B cell (primary cell): ENCODE measurements around the gene C20orf173. TPM values are rescaled to one million over a fixed set of nuclear protein-coding genes. Genes with fewer than 3 reads are reported as not detected.

Experiments
- ATAC-seq: fragments of 200-7000 bp; cut with Tn5 transposase; one replicate; pipeline ENCODE4 v1.10.0; 2021; ENCODE audit warnings: low read depth, mild to moderate bottlenecking, moderate number of reproducible peaks, moderate library complexity
- CTCF ChIA-PET: fragments of 350-600 bp; sonication (Branson Sonifier 250); formaldehyde crosslinking; loops from one replicate; lab custom pipeline; 2021; ENCODE audit warnings: antibody characterized with exemption, inconsistent platforms; lab: Charles Lee
- POLR2A ChIA-PET: fragments of 350-600 bp; sonication (Branson Sonifier 250); formaldehyde crosslinking; loops from one replicate; lab custom pipeline; 2021; ENCODE audit warnings: antibody characterized with exemption; lab: Charles Lee
- DNase-seq: peaks from one replicate; pipeline ENCODE4 v3.0.0; 2013
- H2AFZ ChIP-seq: 2 replicates; pipeline ENCODE4 v1.6.1; 2012; ENCODE audit warnings: mild to moderate bottlenecking, low read depth, low read length; ENCODE audit not compliant: insufficient read depth, poor library complexity, severe bottlenecking
- H3K27ac ChIP-seq, 2 donors: 1 replicate in 1 of 2; 2 replicates in 1 of 2; pipeline ENCODE4 v1.5.1; 2012 to 2013; ENCODE audit warnings: low read length in 2 of 2, mild to moderate bottlenecking in 2 of 2, moderate library complexity in 1 of 2
- H3K27me3 ChIP-seq, 4 experiments: fragments of 200-600 bp in 1 of 4; sonication (generic) in 1 of 4; replicated peaks in 1 of 4; 1 replicate in 2 of 4; 2 replicates in 2 of 4; pipeline versions ENCODE4 v1.6.1 to v1.7.0; 2013 to 2016; ENCODE audit warnings: low read length in 3 of 4, mild to moderate bottlenecking in 2 of 4, mixed read lengths in 1 of 4, moderate library complexity in 1 of 4; ENCODE audit not compliant: insufficient read depth in 4 of 4, control insufficient read depth in 3 of 4; ENCODE audit errors: control extremely low read depth in 1 of 4
- H3K36me3 ChIP-seq, 2 experiments: replicated peaks in 1 of 2; 1 replicate in 1 of 2; 2 replicates in 1 of 2; pipeline versions ENCODE4 v1.6.1 to v1.7.1; 2013; ENCODE audit warnings: low read length in 1 of 2; ENCODE audit not compliant: insufficient read depth in 2 of 2, control insufficient read depth in 1 of 2; ENCODE audit errors: control extremely low read depth in 1 of 2, extremely low read depth in 1 of 2
- H3K4me1 ChIP-seq, 2 donors: fragments of 200-600 bp in 1 of 2; sonication (generic) in 1 of 2; 1 replicate in 1 of 2; 2 replicates in 1 of 2; pipeline versions ENCODE4 v1.5.1 to v1.6.1; 2013 to 2017; ENCODE audit warnings: low read length in 2 of 2; ENCODE audit not compliant: control insufficient read depth in 2 of 2, insufficient read depth in 2 of 2
- H3K4me2 ChIP-seq: replicated peaks from 2 replicates; pipeline ENCODE3; 2012; ENCODE audit warnings: mild to moderate bottlenecking, low read depth, low read length; ENCODE audit not compliant: poor library complexity, severe bottlenecking
- H3K4me3 ChIP-seq, 5 experiments: fragments of 200-600 bp in 1 of 5; sonication (generic) in 1 of 5; 1 replicate in 3 of 5; 2 replicates in 2 of 5; pipeline versions ENCODE4 v1.5.1 to v1.7.0; 2011 to 2016; ENCODE audit warnings: low read length in 4 of 5, mild to moderate bottlenecking in 4 of 5, low read depth in 2 of 5, control low read depth in 1 of 5, moderate library complexity in 1 of 5; ENCODE audit not compliant: insufficient read depth in 1 of 5; ENCODE audit errors: control extremely low read depth in 1 of 5, extremely low read depth in 1 of 5
- H3K79me2 ChIP-seq: fragments of 200-600 bp; sonication (generic); one replicate; pipeline ENCODE4 v1.6.0; 2016; ENCODE audit warnings: low read length; ENCODE audit not compliant: control insufficient read depth, insufficient read depth
- H3K9ac ChIP-seq: fragments of 200-600 bp; sonication (generic); 2 replicates; pipeline ENCODE4 v1.6.1; 2017; ENCODE audit warnings: mild to moderate bottlenecking, low read length, moderate library complexity
- H3K9me3 ChIP-seq, 3 donors: one replicate each; pipeline versions ENCODE4 v1.6.1 to v1.7.1; 2013; ENCODE audit warnings: low read length in 2 of 3; ENCODE audit not compliant: control insufficient read depth in 2 of 3, insufficient read depth in 1 of 3; ENCODE audit errors: control extremely low read depth in 1 of 3
- H4K20me1 ChIP-seq: 2 replicates; pipeline ENCODE4 v1.6.0; 2012; ENCODE audit warnings: mild to moderate bottlenecking, low read length; ENCODE audit not compliant: insufficient read depth, control insufficient read depth, poor library complexity, severe bottlenecking
- H3K27ac Mint-ChIP-seq: one replicate; pipeline ENCODE4 v1.8.0; 2021; ENCODE audit warnings: mixed read lengths
- H3K27me3 Mint-ChIP-seq: one replicate; pipeline ENCODE4 v1.8.0; 2021; ENCODE audit warnings: mixed read lengths
- H3K4me1 Mint-ChIP-seq: one replicate; pipeline ENCODE4 v1.8.0; 2021; ENCODE audit warnings: mixed read lengths
- H3K4me3 Mint-ChIP-seq: one replicate; pipeline ENCODE4 v1.8.0; 2021; ENCODE audit warnings: mixed read lengths
- H3K9me3 Mint-ChIP-seq: one replicate; pipeline ENCODE4 v1.8.0; 2022; ENCODE audit warnings: mixed read lengths; ENCODE audit not compliant: insufficient read depth
- CTCF ChIP-seq: fragments of 200-600 bp; IDR thresholded peaks from one replicate; pipeline ENCODE4 v1.8.0; 2022; ENCODE audit warnings: antibody characterized with exemption, mild to moderate bottlenecking
- EZH2 ChIP-seq: IDR thresholded peaks from 2 replicates; pipeline ENCODE4 v1.6.1; 2012; ENCODE audit warnings: borderline replicate concordance, low read depth, mild to moderate bottlenecking, moderate library complexity, low read length; ENCODE audit not compliant: insufficient read depth, poor library complexity, severe bottlenecking
- WGBS: methylation state at CpG from one replicate; pipeline ENCODE4 v1.1.5; 2013; ENCODE audit warnings: missing lambda C conversion rate; ENCODE audit not compliant: insufficient coverage; 5-methylcytosine and 5-hydroxymethylcytosine counted together
- intact Hi-C: fragments of 100-400 bp; cut with micrococcal nuclease; formaldehyde crosslinking; loops from one replicate; pipeline ENCODE4 v1.10.0; 2022
- polyA plus RNA-seq: library from polyadenylated mRNA; depleted of rRNA; stranded (reverse); fragments of >200 nt; gene quantifications from 2 replicates; pipeline ENCODE4 v1.2.3, GENCODE V29; 2012
- total RNA-seq, 2 donors: library from RNA; stranded (reverse); fragments of 120-200 nt in 1 of 2; gene quantifications; 1 replicate in 1 of 2; 2 replicates in 1 of 2; pipeline versions ENCODE4 v1.2.3 to v1.2.4, GENCODE V29; 2013 to 2022

The C20orf173 gene
- total and polyA plus RNA-seq, 2 donors (not counting 1 experiment from before 2014, with no cell fraction given), result not detected

DNA sequence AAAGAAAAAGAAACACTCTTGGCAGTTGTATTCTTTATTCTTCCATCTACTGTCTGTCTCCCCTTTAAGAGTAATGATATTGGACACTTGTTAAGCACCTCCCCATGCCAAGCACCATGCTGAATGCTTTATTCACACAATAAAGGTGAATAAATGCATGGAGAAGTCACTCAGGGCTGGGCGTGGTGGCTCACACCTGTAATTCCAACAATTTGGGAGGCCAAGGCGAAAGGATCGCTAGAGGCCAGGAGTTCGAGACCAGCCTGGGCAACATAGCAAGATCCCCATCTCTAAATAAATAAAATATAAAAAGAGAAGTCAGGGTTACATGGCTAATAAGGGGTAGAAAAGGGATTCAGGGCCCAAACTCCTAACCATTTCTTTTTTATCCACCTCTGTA is 42.0 kb downstream of the C20orf173 start:
- intact Hi-C loops, result no loop called here
- Histone ChIP-seq H3K4me2 (no peak overlapping the region), H3K27ac (no peak overlapping the region), H3K79me2 (peaks cover 91% of the 10 kb centered on the region), H2AFZ (no peak overlapping the region), H3K9me3 (peaks cover 0 to 2% (median 0%) of the 10 kb centered on the region in 3 donors), H3K4me1 (peaks cover 36 to 52% of the 10 kb centered on the region in 2 donors), H3K9ac (no peak overlapping the region), H3K4me3 (no peak overlapping the region), H3K36me3 (peaks cover 0 to 5% of the 10 kb centered on the region in 2 experiments), H3K27me3 (no peaks in the 10 kb centered on the region), H4K20me1 (peaks cover 18% of the 10 kb centered on the region)
- peaks cover 48% of the 10 kb centered on the region for H3K4me1 Mint-ChIP-seq
- TF ChIP-seq EZH2 (no peak), CTCF (no peak)
- H3K9me3 Mint-ChIP-seq, result peaks cover 2% of the 10 kb centered on the region
- H3K4me3 Mint-ChIP-seq, result no peak overlapping the region
- POLR2A ChIA-PET, result no interaction called here
- ATAC-seq (no peak), DNase-seq (no peak)
- CTCF ChIA-PET, result interaction anchor here (0.5 to 2.8 kb wide), 2 partner anchors 24 to 31 kb away, joined by 4 to 8 read pairs; no protein-coding TSS in a partner anchor
- H3K27me3 Mint-ChIP-seq, result no peaks in the 10 kb centered on the region
- WGBS, result no CpG with 5 or more reads among the region's 4 CpGs
- H3K27ac Mint-ChIP-seq, result no peak overlapping the region

GRCh38 chr20:35479798-35480197 is 49.7 kb downstream of the C20orf173 start:
- no peaks in the 10 kb centered on the region for H3K27me3 Mint-ChIP-seq
- no peaks in the 10 kb centered on the region for H3K27me3 ChIP-seq
- peaks cover 6% of the 10 kb centered on the region for H3K4me1 Mint-ChIP-seq
- CTCF ChIA-PET, result interaction anchor here (0.7 to 2.1 kb wide), 10 partner anchors 11 to 405 kb away, joined by 3 to 9 read pairs (median 6); no protein-coding TSS in a partner anchor
- no peak overlapping the region for H2AFZ ChIP-seq
- H3K4me2 ChIP-seq, result no peak overlapping the region
- WGBS, result 100% methylated on average over 4 of the region's 5 CpGs
- no peak for TF ChIP-seq EZH2
- H4K20me1 ChIP-seq, result peaks cover 18% of the 10 kb centered on the region
- POLR2A ChIA-PET, result no interaction called here
- no peak overlapping the region for H3K9ac ChIP-seq
- H3K27ac ChIP-seq, result peak overlapping the region in 1 of 2 donors; percentile 18
- DNase-seq (no peak), ATAC-seq (no peak)
- peaks cover 0 to 43% of the 10 kb centered on the region in 2 experiments for H3K36me3 ChIP-seq
- H3K4me1 ChIP-seq, result peaks cover 0 to 8% of the 10 kb centered on the region in 2 donors
- intact Hi-C loops, result loop anchor here (1.0 kb wide), 1 partner anchor 44 kb away; no protein-coding TSS in a partner anchor
- H3K9me3 Mint-ChIP-seq, result peaks cover 2% of the 10 kb centered on the region
- peaks cover 21% of the 10 kb centered on the region for H3K79me2 ChIP-seq
- no peak overlapping the region for H3K27ac Mint-ChIP-seq
- H3K4me3 ChIP-seq, result no peak overlapping the region
- no peak overlapping the region for H3K4me3 Mint-ChIP-seq
- H3K9me3 ChIP-seq, result peaks cover 0 to 2% (median 0%) of the 10 kb centered on the region in 3 donors
